SH-SY5Y (cell line): ENCODE data around the gene COLEC12.

Experiments
- GATA2 ChIP-seq: IDR thresholded peaks from 2 replicates; pipeline ENCODE4 v1.6.1; 2011; ENCODE audit warnings: mild to moderate bottlenecking, low read depth, low read length
- GATA3 ChIP-seq: IDR thresholded peaks from 2 replicates; pipeline ENCODE4 v1.6.1; 2011; ENCODE audit warnings: low read depth, mild to moderate bottlenecking, low read length, moderate library complexity

DNA sequence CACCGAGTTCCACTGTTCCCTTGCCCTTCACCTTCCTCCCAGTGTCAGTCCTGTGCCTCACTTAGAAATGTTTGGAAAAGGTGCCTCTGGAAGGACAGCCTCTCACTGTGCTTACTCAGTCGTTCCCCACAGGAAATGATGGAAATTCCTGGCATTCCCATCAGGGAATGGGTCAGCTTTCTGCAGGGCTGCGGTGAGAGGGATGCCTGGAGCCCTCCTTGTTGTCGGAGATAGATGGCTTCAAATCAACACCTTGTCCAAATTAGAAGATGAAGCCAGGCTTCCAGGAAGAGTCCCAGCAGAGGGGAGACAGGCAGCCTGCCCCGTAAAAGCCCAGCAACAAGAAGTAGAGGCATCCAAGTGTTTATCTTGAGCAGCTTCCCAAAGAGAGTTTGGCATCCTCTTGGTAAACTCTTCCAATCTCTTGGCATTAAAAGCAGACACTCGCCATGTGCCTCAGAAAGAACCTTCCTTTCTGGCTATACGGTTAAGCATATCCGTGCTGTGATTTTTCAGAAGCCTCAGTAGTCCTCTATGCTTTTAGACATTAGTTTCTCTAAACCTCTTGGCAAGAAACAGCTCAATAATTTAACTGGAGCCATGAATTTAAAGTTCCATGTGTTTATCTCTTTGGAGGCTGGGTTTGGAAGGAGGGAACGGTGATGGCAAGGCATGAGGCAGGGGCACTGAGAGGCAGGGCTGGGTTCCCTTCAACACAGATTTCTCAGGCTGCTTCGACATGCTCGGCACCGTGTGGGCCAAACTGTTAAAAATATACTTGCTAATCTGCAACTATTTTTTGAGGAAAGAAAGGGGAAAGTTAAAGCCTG, 25.1 kb downstream of the COLEC12 start:
- TF ChIP-seq GATA2 (no peak), GATA3 (no peak)
